HEK293 (cell line): ENCODE results near the gene MLIP.

Source experiments
- CTCF ChIA-PET: fragments of 350-600 bp; formaldehyde crosslinking; extraction: SDS; loops from one replicate; lab custom pipeline; 2021; ENCODE audit warnings: antibody characterized with exemption; lab: Yijun Ruan, JAX
- POLR2A ChIA-PET: fragments of 300-600 bp; formaldehyde crosslinking; extraction: SDS; loops from one replicate; lab custom pipeline; 2020; ENCODE audit warnings: antibody characterized with exemption, inconsistent platforms; lab: Yijun Ruan, JAX
- H3K27ac ChIP-seq: fragments of 200-500 bp; sonication (Bioruptor generic); 2 replicates; pipeline ENCODE4 v1.5.1; 2014; ENCODE audit warnings: low read depth, low read length, control low read depth, inconsistent platforms; ENCODE audit errors: extremely low read depth
- H3K36me3 ChIP-seq, 2 experiments: fragments of 200-500 bp in 1 of 2; sonication (Bioruptor generic) in 1 of 2; 1 replicate in 1 of 2; 2 replicates in 1 of 2; pipeline ENCODE4 v1.5.1; 2014 to 2017; ENCODE audit warnings: inconsistent platforms in 2 of 2, low read length in 2 of 2; ENCODE audit not compliant: control insufficient read depth in 2 of 2, insufficient read depth in 1 of 2
- H3K4me1 ChIP-seq: fragments of 200-500 bp; sonication (Bioruptor generic); 2 replicates; pipeline ENCODE4 v1.5.1; 2014; ENCODE audit warnings: mild to moderate bottlenecking, low read length, inconsistent platforms; ENCODE audit not compliant: control insufficient read depth, insufficient read depth
- H3K4me3 ChIP-seq: 2 replicates; pipeline ENCODE4 v1.5.1; 2011; ENCODE audit warnings: low read depth, mild to moderate bottlenecking, control low read depth, low read length, moderate library complexity
- H3K9me3 ChIP-seq: fragments of 200-500 bp; sonication (Bioruptor generic); 2 replicates; pipeline ENCODE4 v1.5.1; 2014; ENCODE audit warnings: low read depth, low read length, inconsistent platforms; ENCODE audit not compliant: control insufficient read depth, insufficient read depth
- HOXA7 ChIP-seq: sonication (generic); formaldehyde crosslinking; IDR thresholded peaks from 2 replicates; pipeline ENCODE4 v1.8.1; 2022; ENCODE audit warnings: missing genetic modification reagents, borderline replicate concordance
- OSR2 ChIP-seq: fragments of 450-650 bp; formaldehyde crosslinking; IDR thresholded peaks from 2 replicates; pipeline ENCODE4 v1.5.1; 2016; ENCODE audit warnings: missing biosample characterization, missing genetic modification characterization
- REPIN1 ChIP-seq: fragments of 450-650 bp; formaldehyde crosslinking; IDR thresholded peaks from 2 replicates; pipeline ENCODE4 v1.5.1; 2017; ENCODE audit warnings: missing biosample characterization, missing genetic modification characterization, low read depth
- ZNF157 ChIP-seq: fragments of 450-650 bp; formaldehyde crosslinking; IDR thresholded peaks from 2 replicates; pipeline ENCODE4 v1.5.1; 2016; ENCODE audit warnings: missing biosample characterization, missing genetic modification characterization
- ZNF274 ChIP-seq, 2 experiments: fragments of 200-500 bp in 1 of 2; fragments of 450-650 bp in 1 of 2; sonication (Bioruptor generic) in 1 of 2; formaldehyde crosslinking in 1 of 2; IDR thresholded peaks; 2 replicates each; pipeline versions ENCODE4 v1.5.1 to v1.6.1; 2014 to 2016; ENCODE audit warnings: borderline replicate concordance in 1 of 2, inconsistent platforms in 1 of 2, low read length in 1 of 2, missing biosample characterization in 1 of 2, missing genetic modification characterization in 1 of 2
- ZNF473 ChIP-seq: fragments of 450-650 bp; formaldehyde crosslinking; IDR thresholded peaks from 2 replicates; pipeline ENCODE4 v1.5.1; 2017; ENCODE audit warnings: missing biosample characterization, missing genetic modification characterization
- ZNF501 ChIP-seq: fragments of 450-650 bp; formaldehyde crosslinking; IDR thresholded peaks from 2 replicates; pipeline ENCODE4 v1.5.1; 2016; ENCODE audit warnings: missing biosample characterization, missing genetic modification characterization
- ZNF610 ChIP-seq: fragments of 450-650 bp; formaldehyde crosslinking; IDR thresholded peaks from 2 replicates; pipeline ENCODE4 v1.5.1; 2016; ENCODE audit warnings: missing biosample characterization, missing genetic modification characterization, borderline replicate concordance
- ZNF670 ChIP-seq: fragments of 450-650 bp; formaldehyde crosslinking; IDR thresholded peaks from 2 replicates; pipeline ENCODE4 v1.5.1; 2016; ENCODE audit warnings: missing biosample characterization, missing genetic modification characterization, low read depth
- ZNF776 ChIP-seq: fragments of 450-650 bp; formaldehyde crosslinking; IDR thresholded peaks from 2 replicates; pipeline ENCODE4 v1.5.0; 2017; ENCODE audit warnings: missing biosample characterization, missing genetic modification characterization, borderline replicate concordance
- TF ChIP-seq, protein P1 (sequence below): fragments of 450-650 bp; formaldehyde crosslinking; IDR thresholded peaks from 2 replicates; pipeline ENCODE4 v1.5.1; 2016; ENCODE audit warnings: missing biosample characterization, missing genetic modification characterization, borderline replicate concordance
- TF ChIP-seq, protein P2 (sequence below): fragments of 450-650 bp; formaldehyde crosslinking; IDR thresholded peaks from 2 replicates; pipeline ENCODE4 v1.5.1; 2016; ENCODE audit warnings: missing biosample characterization, missing genetic modification characterization, borderline replicate concordance
- TF ChIP-seq, protein P3 (sequence below): fragments of 450-650 bp; formaldehyde crosslinking; conservative IDR thresholded peaks from 2 replicates; pipeline ENCODE4 v1.5.1; 2016; ENCODE audit warnings: low read depth, missing biosample characterization, missing genetic modification characterization

Gene MLIP

DNA sequence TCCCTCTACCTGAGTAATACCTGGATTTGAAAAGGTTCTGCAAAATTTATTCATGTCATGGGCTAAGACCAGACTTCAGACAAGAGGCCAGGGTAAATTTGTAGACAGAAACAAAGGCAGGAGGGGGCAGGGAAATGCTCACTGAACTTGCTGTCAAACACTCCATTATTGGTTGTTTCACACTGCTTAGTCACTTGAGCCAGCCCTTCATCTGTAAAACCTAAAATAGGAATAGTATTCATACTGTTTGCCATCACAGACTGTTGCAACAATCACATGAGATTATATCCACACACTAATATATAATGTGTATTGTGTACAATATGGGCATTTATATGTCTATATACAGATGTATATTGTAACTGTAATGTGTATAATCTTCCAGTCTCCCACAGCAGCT lies 190.5 kb downstream of the MLIP start (continued):
- TF ChIP-seq, protein P1, sequence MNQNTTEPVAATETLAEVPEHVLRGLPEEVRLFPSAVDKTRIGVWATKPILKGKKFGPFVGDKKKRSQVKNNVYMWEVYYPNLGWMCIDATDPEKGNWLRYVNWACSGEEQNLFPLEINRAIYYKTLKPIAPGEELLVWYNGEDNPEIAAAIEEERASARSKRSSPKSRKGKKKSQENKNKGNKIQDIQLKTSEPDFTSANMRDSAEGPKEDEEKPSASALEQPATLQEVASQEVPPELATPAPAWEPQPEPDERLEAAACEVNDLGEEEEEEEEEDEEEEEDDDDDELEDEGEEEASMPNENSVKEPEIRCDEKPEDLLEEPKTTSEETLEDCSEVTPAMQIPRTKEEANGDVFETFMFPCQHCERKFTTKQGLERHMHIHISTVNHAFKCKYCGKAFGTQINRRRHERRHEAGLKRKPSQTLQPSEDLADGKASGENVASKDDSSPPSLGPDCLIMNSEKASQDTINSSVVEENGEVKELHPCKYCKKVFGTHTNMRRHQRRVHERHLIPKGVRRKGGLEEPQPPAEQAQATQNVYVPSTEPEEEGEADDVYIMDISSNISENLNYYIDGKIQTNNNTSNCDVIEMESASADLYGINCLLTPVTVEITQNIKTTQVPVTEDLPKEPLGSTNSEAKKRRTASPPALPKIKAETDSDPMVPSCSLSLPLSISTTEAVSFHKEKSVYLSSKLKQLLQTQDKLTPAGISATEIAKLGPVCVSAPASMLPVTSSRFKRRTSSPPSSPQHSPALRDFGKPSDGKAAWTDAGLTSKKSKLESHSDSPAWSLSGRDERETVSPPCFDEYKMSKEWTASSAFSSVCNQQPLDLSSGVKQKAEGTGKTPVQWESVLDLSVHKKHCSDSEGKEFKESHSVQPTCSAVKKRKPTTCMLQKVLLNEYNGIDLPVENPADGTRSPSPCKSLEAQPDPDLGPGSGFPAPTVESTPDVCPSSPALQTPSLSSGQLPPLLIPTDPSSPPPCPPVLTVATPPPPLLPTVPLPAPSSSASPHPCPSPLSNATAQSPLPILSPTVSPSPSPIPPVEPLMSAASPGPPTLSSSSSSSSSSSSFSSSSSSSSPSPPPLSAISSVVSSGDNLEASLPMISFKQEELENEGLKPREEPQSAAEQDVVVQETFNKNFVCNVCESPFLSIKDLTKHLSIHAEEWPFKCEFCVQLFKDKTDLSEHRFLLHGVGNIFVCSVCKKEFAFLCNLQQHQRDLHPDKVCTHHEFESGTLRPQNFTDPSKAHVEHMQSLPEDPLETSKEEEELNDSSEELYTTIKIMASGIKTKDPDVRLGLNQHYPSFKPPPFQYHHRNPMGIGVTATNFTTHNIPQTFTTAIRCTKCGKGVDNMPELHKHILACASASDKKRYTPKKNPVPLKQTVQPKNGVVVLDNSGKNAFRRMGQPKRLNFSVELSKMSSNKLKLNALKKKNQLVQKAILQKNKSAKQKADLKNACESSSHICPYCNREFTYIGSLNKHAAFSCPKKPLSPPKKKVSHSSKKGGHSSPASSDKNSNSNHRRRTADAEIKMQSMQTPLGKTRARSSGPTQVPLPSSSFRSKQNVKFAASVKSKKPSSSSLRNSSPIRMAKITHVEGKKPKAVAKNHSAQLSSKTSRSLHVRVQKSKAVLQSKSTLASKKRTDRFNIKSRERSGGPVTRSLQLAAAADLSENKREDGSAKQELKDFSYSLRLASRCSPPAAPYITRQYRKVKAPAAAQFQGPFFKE (tag by site-specific recombination) = no peak
- no peak for TF ChIP-seq ZNF776 (tag by site-specific recombination)
- TF ChIP-seq ZNF274 (IDR thresholded peaks at IDR 0.05; ENCODE audit: low read length) = no peak
- TF ChIP-seq ZNF274 (tag by site-specific recombination; IDR thresholded peaks at IDR 0.05; ENCODE audit: borderline replicate concordance) = no peak

DNA sequence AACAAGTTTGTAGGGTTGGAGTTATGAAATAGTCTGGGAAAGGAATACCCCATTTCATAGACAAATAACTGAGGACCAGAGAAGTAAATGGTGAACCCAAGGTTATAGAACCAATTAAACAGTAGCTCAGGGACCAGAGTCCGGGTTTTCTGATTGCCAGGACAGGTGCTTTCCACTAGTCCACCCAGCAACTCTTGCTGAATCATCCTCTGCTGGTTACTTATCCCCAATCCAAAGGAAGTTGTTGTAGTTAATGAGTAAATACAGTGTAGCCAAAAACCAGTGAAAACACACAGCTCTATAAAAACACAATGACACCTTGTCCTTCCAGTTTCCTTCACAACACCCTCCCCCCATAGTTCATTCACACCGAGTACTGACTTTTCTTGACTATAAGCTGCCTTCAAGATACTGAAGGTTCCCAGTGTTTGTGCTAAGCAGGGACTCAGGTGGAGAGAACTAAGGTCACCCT lies 196.2 kb downstream of the MLIP start:
- no peaks in the 10 kb centered on the region for H3K4me1 ChIP-seq
- no peak overlapping the region for H3K4me3 ChIP-seq
- no peaks in the 10 kb centered on the region for H3K9me3 ChIP-seq
- ChIA-PET POLR2A (interaction anchor here (0.7 kb wide), 1 partner anchor 78 kb away, joined by 3 read pairs; no protein-coding TSS in a partner anchor), CTCF (no interaction called here)
- no peaks in the 10 kb centered on the region for H3K36me3 ChIP-seq
- TF ChIP-seq, protein P1 (tag by site-specific recombination) = no peak
- TF ChIP-seq ZNF157 (no peak), HOXA7 (no peak), ZNF670 (tag by site-specific recombination) (no peak), ZNF610 (tag by site-specific recombination) (no peak), ZNF473 (tag by site-specific recombination) (no peak), OSR2 (no peak), ZNF501 (tag by site-specific recombination) (no peak), REPIN1 (tag by site-specific recombination) (no peak)
- TF ChIP-seq, protein P2, sequence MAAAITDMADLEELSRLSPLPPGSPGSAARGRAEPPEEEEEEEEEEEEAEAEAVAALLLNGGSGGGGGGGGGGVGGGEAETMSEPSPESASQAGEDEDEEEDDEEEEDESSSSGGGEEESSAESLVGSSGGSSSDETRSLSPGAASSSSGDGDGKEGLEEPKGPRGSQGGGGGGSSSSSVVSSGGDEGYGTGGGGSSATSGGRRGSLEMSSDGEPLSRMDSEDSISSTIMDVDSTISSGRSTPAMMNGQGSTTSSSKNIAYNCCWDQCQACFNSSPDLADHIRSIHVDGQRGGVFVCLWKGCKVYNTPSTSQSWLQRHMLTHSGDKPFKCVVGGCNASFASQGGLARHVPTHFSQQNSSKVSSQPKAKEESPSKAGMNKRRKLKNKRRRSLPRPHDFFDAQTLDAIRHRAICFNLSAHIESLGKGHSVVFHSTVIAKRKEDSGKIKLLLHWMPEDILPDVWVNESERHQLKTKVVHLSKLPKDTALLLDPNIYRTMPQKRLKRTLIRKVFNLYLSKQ = no peak
- TF ChIP-seq, protein P3, sequence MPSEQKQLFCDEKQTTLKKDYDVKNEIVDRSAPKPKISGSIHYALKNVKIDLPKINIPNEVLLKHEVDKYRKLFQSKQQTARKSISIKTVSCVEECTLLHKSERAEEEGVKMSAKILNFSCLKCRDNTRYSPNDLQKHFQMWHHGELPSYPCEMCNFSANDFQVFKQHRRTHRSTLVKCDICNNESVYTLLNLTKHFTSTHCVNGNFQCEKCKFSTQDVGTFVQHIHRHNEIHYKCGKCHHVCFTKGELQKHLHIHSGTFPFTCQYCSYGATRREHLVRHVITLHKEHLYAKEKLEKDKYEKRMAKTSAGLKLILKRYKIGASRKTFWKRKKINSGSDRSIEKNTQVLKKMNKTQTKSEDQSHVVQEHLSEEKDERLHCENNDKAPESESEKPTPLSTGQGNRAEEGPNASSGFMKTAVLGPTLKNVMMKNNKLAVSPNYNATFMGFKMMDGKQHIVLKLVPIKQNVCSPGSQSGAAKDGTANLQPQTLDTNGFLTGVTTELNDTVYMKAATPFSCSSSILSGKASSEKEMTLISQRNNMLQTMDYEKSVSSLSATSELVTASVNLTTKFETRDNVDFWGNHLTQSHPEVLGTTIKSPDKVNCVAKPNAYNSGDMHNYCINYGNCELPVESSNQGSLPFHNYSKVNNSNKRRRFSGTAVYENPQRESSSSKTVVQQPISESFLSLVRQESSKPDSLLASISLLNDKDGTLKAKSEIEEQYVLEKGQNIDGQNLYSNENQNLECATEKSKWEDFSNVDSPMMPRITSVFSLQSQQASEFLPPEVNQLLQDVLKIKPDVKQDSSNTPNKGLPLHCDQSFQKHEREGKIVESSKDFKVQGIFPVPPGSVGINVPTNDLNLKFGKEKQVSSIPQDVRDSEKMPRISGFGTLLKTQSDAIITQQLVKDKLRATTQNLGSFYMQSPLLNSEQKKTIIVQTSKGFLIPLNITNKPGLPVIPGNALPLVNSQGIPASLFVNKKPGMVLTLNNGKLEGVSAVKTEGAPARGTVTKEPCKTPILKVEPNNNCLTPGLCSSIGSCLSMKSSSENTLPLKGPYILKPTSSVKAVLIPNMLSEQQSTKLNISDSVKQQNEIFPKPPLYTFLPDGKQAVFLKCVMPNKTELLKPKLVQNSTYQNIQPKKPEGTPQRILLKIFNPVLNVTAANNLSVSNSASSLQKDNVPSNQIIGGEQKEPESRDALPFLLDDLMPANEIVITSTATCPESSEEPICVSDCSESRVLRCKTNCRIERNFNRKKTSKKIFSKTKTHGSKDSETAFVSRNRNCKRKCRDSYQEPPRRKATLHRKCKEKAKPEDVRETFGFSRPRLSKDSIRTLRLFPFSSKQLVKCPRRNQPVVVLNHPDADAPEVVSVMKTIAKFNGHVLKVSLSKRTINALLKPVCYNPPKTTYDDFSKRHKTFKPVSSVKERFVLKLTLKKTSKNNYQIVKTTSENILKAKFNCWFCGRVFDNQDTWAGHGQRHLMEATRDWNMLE (tag by site-specific recombination) = no peak
- H3K27ac ChIP-seq = no peak overlapping the region
